WTC11 (cell line): ENCODE measurements around the gene GNAO1. TPM values are rescaled to one million over a fixed set of nuclear protein-coding genes. Genes with fewer than 3 reads are reported as not detected.

Source experiments
- ATAC-seq: fragments of 200-7000 bp; cut with Tn5 transposase; 2 replicates; pipeline ENCODE4 v1.10.0; 2021; ENCODE audit warnings: mild to moderate bottlenecking, moderate library complexity
- CTCF ChIA-PET: fragments of 300-600 bp; sonication (Branson Sonifier 250); formaldehyde crosslinking; loops from one replicate; lab custom pipeline; 2021; ENCODE audit warnings: antibody characterized with exemption; lab: Charles Lee
- POLR2A ChIA-PET: fragments of 350-600 bp; sonication (Branson Sonifier 250); formaldehyde crosslinking; loops from one replicate; lab custom pipeline; 2021; ENCODE audit warnings: antibody characterized with exemption; lab: Charles Lee
- DNase-seq: peaks from one replicate; pipeline ENCODE4 v3.0.0; 2021; ENCODE audit warnings: low spot score
- H3K27ac Mint-ChIP-seq: 2 replicates; pipeline ENCODE4 v1.8.0; 2021; ENCODE audit warnings: mixed read lengths
- H3K27me3 Mint-ChIP-seq: 2 replicates; pipeline ENCODE4 v1.8.0; 2021; ENCODE audit warnings: low read depth, mild to moderate bottlenecking, moderate library complexity, mixed read lengths
- H3K36me3 Mint-ChIP-seq: 2 replicates; pipeline ENCODE4 v1.8.0; 2021; ENCODE audit warnings: mixed read lengths
- H3K4me1 Mint-ChIP-seq: 2 replicates; pipeline ENCODE4 v1.8.0; 2022; ENCODE audit warnings: mixed read lengths
- H3K4me3 Mint-ChIP-seq: 2 replicates; pipeline ENCODE4 v1.8.0; 2021; ENCODE audit warnings: mild to moderate bottlenecking, moderate library complexity, mixed read lengths
- H3K9me3 Mint-ChIP-seq: 2 replicates; pipeline ENCODE4 v1.8.0; 2021; ENCODE audit warnings: mixed read lengths
- CREM ChIP-seq: sonication (generic); formaldehyde crosslinking; IDR thresholded peaks from 2 replicates; pipeline ENCODE4 v1.8.1; 2022; ENCODE audit warnings: mild to moderate bottlenecking, missing genetic modification reagents, moderate library complexity
- JAZF1 ChIP-seq: fragments of 250-450 bp; sonication (Bioruptor Pico); IDR thresholded peaks from 2 replicates; pipeline ENCODE4 v1.9.0; 2021; ENCODE audit warnings: moderate library complexity, mild to moderate bottlenecking, inconsistent platforms
- JUN ChIP-seq: sonication (generic); formaldehyde crosslinking; IDR thresholded peaks from 2 replicates; pipeline ENCODE4 v1.8.0; 2023; ENCODE audit warnings: mild to moderate bottlenecking, missing genetic modification reagents
- NFYB ChIP-seq: sonication (generic); formaldehyde crosslinking; conservative IDR thresholded peaks from 2 replicates; pipeline ENCODE4 v1.8.0; 2022; ENCODE audit warnings: low read depth, missing genetic modification reagents
- NR1H2 ChIP-seq: sonication (generic); formaldehyde crosslinking; IDR thresholded peaks from 2 replicates; pipeline ENCODE4 v1.9.0; 2021; ENCODE audit warnings: mild to moderate bottlenecking, moderate library complexity, missing genetic modification reagents
- RORB ChIP-seq: fragments of 250-450 bp; sonication (Bioruptor Pico); IDR thresholded peaks from 2 replicates; pipeline ENCODE4 v1.9.0; 2021; ENCODE audit warnings: mild to moderate bottlenecking
- SMAD3 ChIP-seq: sonication (generic); formaldehyde crosslinking; IDR thresholded peaks from 2 replicates; pipeline ENCODE4 v1.8.0; 2022; ENCODE audit warnings: missing genetic modification reagents, mild to moderate bottlenecking, borderline replicate concordance
- SP1 ChIP-seq: sonication (generic); formaldehyde crosslinking; conservative IDR thresholded peaks from 2 replicates; pipeline ENCODE4 v1.8.1; 2022; ENCODE audit warnings: missing genetic modification reagents
- TCF7 ChIP-seq: sonication (generic); formaldehyde crosslinking; IDR thresholded peaks from 2 replicates; pipeline ENCODE4 v1.8.0; 2022; ENCODE audit warnings: mild to moderate bottlenecking, low read depth, missing genetic modification reagents, moderate library complexity
- total RNA-seq: library from RNA; stranded (reverse); gene quantifications from 3 replicates; pipeline ENCODE4 v1.2.3, GENCODE V29; 2021
- TF ChIP-seq, protein P1 (sequence below): sonication (generic); formaldehyde crosslinking; IDR thresholded peaks from 2 replicates; pipeline ENCODE4 v1.8.0; 2022; ENCODE audit warnings: mild to moderate bottlenecking, missing genetic modification reagents
- TF ChIP-seq, protein P2 (sequence below): sonication (generic); formaldehyde crosslinking; IDR thresholded peaks from 2 replicates; pipeline ENCODE4 v1.8.0; 2023; ENCODE audit warnings: missing genetic modification reagents, mild to moderate bottlenecking, borderline replicate concordance
- TF ChIP-seq, protein P3 (sequence below): fragments of 250-450 bp; sonication (Bioruptor Pico); IDR thresholded peaks from 2 replicates; pipeline ENCODE4 v1.9.0; 2021; ENCODE audit warnings: mild to moderate bottlenecking
- TF ChIP-seq, protein P4 (sequence below): sonication (generic); formaldehyde crosslinking; IDR thresholded peaks from 2 replicates; pipeline ENCODE4 v1.8.1; 2023; ENCODE audit warnings: mild to moderate bottlenecking, missing genetic modification reagents, borderline replicate concordance
- TF ChIP-seq, protein P5 (sequence below): sonication (generic); formaldehyde crosslinking; IDR thresholded peaks from 2 replicates; pipeline ENCODE4 v1.8.1; 2022; ENCODE audit warnings: missing genetic modification reagents, borderline replicate concordance
- TF ChIP-seq, protein P6 (sequence below): sonication (generic); formaldehyde crosslinking; IDR thresholded peaks from 2 replicates; pipeline ENCODE4 v1.8.0; 2022; ENCODE audit warnings: mild to moderate bottlenecking, missing genetic modification reagents
- TF ChIP-seq, protein P7 (sequence below): sonication (generic); formaldehyde crosslinking; IDR thresholded peaks from 2 replicates; pipeline ENCODE4 v1.8.1; 2023; ENCODE audit warnings: mild to moderate bottlenecking, missing genetic modification reagents

The GNAO1 gene
- total RNA-seq, 1 experiment from 2014 or later: 30.6 TPM

DNA sequence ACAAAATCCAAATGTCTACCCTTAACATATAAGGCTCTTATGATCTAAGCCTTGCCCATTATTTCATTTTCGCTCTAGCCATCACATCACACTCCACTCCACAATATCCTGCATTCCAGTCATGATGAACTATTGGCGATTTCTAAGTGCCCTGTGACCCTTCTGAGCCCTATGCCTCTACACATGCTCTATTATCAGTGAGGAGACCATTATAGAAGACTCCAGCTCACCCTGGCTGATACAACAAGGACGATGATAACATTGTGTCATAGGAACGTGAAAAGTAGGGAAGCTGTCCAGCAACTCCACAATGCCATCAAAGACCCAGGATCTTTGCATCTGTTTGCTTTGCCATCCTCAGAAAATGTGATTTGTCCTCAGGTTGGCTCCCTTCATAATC is 29.6 kb upstream of the GNAO1 start:
- ChIA-PET POLR2A (no interaction called here), CTCF (no interaction called here)
- DNase-seq (no peak), ATAC-seq (no peak)
- no peak overlapping the region for H3K4me3 Mint-ChIP-seq
- H3K27ac Mint-ChIP-seq: no peak overlapping the region
- TF ChIP-seq RORB (CRISPR knock-in tag): no peak
- no peak for TF ChIP-seq SMAD3 (CRISPR knock-in tag)
- TF ChIP-seq JUN (CRISPR knock-in tag): no peak
- TF ChIP-seq, protein P1, sequence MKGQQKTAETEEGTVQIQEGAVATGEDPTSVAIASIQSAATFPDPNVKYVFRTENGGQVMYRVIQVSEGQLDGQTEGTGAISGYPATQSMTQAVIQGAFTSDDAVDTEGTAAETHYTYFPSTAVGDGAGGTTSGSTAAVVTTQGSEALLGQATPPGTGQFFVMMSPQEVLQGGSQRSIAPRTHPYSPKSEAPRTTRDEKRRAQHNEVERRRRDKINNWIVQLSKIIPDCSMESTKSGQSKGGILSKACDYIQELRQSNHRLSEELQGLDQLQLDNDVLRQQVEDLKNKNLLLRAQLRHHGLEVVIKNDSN (CRISPR knock-in tag): no peak
- TF ChIP-seq, protein P2, sequence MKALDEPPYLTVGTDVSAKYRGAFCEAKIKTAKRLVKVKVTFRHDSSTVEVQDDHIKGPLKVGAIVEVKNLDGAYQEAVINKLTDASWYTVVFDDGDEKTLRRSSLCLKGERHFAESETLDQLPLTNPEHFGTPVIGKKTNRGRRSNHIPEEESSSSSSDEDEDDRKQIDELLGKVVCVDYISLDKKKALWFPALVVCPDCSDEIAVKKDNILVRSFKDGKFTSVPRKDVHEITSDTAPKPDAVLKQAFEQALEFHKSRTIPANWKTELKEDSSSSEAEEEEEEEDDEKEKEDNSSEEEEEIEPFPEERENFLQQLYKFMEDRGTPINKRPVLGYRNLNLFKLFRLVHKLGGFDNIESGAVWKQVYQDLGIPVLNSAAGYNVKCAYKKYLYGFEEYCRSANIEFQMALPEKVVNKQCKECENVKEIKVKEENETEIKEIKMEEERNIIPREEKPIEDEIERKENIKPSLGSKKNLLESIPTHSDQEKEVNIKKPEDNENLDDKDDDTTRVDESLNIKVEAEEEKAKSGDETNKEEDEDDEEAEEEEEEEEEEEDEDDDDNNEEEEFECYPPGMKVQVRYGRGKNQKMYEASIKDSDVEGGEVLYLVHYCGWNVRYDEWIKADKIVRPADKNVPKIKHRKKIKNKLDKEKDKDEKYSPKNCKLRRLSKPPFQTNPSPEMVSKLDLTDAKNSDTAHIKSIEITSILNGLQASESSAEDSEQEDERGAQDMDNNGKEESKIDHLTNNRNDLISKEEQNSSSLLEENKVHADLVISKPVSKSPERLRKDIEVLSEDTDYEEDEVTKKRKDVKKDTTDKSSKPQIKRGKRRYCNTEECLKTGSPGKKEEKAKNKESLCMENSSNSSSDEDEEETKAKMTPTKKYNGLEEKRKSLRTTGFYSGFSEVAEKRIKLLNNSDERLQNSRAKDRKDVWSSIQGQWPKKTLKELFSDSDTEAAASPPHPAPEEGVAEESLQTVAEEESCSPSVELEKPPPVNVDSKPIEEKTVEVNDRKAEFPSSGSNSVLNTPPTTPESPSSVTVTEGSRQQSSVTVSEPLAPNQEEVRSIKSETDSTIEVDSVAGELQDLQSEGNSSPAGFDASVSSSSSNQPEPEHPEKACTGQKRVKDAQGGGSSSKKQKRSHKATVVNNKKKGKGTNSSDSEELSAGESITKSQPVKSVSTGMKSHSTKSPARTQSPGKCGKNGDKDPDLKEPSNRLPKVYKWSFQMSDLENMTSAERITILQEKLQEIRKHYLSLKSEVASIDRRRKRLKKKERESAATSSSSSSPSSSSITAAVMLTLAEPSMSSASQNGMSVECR (CRISPR knock-in tag): no peak
- TF ChIP-seq, protein P3, sequence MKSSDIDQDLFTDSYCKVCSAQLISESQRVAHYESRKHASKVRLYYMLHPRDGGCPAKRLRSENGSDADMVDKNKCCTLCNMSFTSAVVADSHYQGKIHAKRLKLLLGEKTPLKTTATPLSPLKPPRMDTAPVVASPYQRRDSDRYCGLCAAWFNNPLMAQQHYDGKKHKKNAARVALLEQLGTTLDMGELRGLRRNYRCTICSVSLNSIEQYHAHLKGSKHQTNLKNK (CRISPR knock-in tag): no peak
- no peak for TF ChIP-seq NR1H2 (CRISPR knock-in tag)
- TF ChIP-seq, protein P4, sequence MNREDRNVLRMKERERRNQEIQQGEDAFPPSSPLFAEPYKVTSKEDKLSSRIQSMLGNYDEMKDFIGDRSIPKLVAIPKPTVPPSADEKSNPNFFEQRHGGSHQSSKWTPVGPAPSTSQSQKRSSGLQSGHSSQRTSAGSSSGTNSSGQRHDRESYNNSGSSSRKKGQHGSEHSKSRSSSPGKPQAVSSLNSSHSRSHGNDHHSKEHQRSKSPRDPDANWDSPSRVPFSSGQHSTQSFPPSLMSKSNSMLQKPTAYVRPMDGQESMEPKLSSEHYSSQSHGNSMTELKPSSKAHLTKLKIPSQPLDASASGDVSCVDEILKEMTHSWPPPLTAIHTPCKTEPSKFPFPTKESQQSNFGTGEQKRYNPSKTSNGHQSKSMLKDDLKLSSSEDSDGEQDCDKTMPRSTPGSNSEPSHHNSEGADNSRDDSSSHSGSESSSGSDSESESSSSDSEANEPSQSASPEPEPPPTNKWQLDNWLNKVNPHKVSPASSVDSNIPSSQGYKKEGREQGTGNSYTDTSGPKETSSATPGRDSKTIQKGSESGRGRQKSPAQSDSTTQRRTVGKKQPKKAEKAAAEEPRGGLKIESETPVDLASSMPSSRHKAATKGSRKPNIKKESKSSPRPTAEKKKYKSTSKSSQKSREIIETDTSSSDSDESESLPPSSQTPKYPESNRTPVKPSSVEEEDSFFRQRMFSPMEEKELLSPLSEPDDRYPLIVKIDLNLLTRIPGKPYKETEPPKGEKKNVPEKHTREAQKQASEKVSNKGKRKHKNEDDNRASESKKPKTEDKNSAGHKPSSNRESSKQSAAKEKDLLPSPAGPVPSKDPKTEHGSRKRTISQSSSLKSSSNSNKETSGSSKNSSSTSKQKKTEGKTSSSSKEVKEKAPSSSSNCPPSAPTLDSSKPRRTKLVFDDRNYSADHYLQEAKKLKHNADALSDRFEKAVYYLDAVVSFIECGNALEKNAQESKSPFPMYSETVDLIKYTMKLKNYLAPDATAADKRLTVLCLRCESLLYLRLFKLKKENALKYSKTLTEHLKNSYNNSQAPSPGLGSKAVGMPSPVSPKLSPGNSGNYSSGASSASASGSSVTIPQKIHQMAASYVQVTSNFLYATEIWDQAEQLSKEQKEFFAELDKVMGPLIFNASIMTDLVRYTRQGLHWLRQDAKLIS (CRISPR knock-in tag): no peak
- no peak for TF ChIP-seq NFYB
- peaks cover 7% of the 10 kb centered on the region for H3K9me3 Mint-ChIP-seq
- H3K4me1 Mint-ChIP-seq: no peaks in the 10 kb centered on the region
- H3K36me3 Mint-ChIP-seq: no peaks in the 10 kb centered on the region
- no peaks in the 10 kb centered on the region for H3K27me3 Mint-ChIP-seq

DNA sequence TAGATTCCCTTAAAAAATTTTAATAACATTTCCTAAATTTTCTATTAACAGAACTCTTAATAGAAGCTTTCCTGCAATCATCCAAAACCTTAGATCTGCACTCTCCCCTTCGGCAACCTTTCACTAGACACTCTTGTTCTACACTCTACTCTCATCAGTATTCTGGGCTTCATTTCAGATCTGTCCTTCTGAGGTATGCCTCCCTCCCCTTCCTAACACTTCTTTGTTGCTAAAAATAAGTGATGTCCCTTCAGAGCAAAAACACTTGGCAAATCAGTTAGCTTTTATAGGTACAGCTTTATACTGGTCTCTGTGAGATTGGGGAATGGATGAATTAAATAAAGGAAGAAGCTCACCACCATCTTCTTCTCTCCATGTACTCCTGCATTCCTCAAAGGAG is 28.2 kb upstream of the GNAO1 start:
- H3K36me3 Mint-ChIP-seq: no peaks in the 10 kb centered on the region
- H3K27me3 Mint-ChIP-seq: no peaks in the 10 kb centered on the region
- no peak for ATAC-seq
- no peak overlapping the region for H3K27ac Mint-ChIP-seq
- DNase-seq: no peak
- ChIA-PET CTCF (interaction anchor here (0.9 kb wide), 1 partner anchor 23 kb away, joined by 3 read pairs; no protein-coding TSS in a partner anchor), POLR2A (no interaction called here)
- peaks cover 7% of the 10 kb centered on the region for H3K9me3 Mint-ChIP-seq
- H3K4me3 Mint-ChIP-seq: no peak overlapping the region
- no peaks in the 10 kb centered on the region for H3K4me1 Mint-ChIP-seq
- TF ChIP-seq SP1 (CRISPR knock-in tag) (no peak), TCF7 (CRISPR knock-in tag) (no peak), JAZF1 (CRISPR knock-in tag) (no peak), CREM (CRISPR knock-in tag) (no peak), NFYB (no peak)
- TF ChIP-seq, protein P5, sequence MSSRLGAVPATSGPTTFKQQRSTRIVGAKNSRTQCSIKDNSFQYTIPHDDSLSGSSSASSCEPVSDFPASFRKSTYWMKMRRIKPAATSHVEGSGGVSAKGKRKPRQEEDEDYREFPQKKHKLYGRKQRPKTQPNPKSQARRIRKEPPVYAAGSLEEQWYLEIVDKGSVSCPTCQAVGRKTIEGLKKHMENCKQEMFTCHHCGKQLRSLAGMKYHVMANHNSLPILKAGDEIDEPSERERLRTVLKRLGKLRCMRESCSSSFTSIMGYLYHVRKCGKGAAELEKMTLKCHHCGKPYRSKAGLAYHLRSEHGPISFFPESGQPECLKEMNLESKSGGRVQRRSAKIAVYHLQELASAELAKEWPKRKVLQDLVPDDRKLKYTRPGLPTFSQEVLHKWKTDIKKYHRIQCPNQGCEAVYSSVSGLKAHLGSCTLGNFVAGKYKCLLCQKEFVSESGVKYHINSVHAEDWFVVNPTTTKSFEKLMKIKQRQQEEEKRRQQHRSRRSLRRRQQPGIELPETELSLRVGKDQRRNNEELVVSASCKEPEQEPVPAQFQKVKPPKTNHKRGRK (CRISPR knock-in tag): no peak
- TF ChIP-seq, protein P6, sequence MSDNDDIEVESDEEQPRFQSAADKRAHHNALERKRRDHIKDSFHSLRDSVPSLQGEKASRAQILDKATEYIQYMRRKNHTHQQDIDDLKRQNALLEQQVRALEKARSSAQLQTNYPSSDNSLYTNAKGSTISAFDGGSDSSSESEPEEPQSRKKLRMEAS (CRISPR knock-in tag): no peak
- TF ChIP-seq, protein P2 (CRISPR knock-in tag): no peak
- TF ChIP-seq, protein P7, sequence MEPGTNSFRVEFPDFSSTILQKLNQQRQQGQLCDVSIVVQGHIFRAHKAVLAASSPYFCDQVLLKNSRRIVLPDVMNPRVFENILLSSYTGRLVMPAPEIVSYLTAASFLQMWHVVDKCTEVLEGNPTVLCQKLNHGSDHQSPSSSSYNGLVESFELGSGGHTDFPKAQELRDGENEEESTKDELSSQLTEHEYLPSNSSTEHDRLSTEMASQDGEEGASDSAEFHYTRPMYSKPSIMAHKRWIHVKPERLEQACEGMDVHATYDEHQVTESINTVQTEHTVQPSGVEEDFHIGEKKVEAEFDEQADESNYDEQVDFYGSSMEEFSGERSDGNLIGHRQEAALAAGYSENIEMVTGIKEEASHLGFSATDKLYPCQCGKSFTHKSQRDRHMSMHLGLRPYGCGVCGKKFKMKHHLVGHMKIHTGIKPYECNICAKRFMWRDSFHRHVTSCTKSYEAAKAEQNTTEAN (CRISPR knock-in tag): no peak
